ENCODE measurements around the gene CDK5RAP3. TPM values are rescaled to one million over a fixed set of nuclear protein-coding genes. Genes with fewer than 3 reads are reported as not detected.
"Not testable (repeated sequence)": the region's sequence is repeated elsewhere in the genome, so short reads cannot be mapped to it uniquely, and the experiment has no call there.

CDK5RAP3 gene
- total RNA-seq, 4 donors from 2014 or later, result 95.8 to 115 (median 107) TPM

GRCh38 chr17:47996201-47996600 lies 25.3 kb downstream of the CDK5RAP3 start:
- H3K4me3 ChIP-seq (ENCODE audit: low read depth, poor library complexity, severe bottlenecking), result no peak overlapping the region
- intact Hi-C loops (cut with DNase I; ENCODE audit: low total_unique reads), result no loop called here
- TF ChIP-seq CTCF (IDR thresholded peaks at IDR 0.05) (no peak), POLR2A (IDR thresholded peaks at IDR 0.05) (no peak)
- DNase-seq (ENCODE audit: low spot score in 2 of 2), result no peak
- 62 to 65% methylated on average over 9 of the region's 9 CpGs for WGBS, 2 donors

DNA sequence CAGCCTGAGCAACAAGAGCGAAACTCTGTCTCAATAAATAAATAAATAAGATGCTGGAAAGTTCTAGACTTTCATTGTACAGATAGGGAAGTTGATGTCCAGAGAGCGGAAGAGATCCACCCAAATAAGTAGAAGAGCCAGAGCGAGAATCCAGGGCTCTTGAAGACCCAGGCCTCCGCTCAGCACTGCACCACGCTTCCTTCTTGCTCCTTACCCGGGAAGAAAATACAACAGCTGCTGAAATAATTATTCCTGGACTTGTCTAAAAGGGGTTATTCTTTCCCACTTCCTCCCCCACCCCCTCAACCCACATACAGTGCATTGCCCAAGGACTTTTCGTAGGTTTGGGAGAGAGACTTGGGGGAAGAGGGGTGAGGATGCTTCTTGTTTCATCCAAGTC lies 26.7 kb downstream of the CDK5RAP3 start:
- no peak for DNase-seq (ENCODE audit: low spot score in 2 of 2)
- TF ChIP-seq CTCF (IDR thresholded peaks at IDR 0.05) (no peak), POLR2A (IDR thresholded peaks at IDR 0.05) (no peak)
- WGBS, 2 donors, result 79 to 80% methylated on average over 7 of the region's 7 CpGs
- intact Hi-C loops (cut with DNase I; ENCODE audit: low total_unique reads), result no loop called here
- no peak overlapping the region for H3K4me3 ChIP-seq (ENCODE audit: low read depth, poor library complexity, severe bottlenecking)

DNA sequence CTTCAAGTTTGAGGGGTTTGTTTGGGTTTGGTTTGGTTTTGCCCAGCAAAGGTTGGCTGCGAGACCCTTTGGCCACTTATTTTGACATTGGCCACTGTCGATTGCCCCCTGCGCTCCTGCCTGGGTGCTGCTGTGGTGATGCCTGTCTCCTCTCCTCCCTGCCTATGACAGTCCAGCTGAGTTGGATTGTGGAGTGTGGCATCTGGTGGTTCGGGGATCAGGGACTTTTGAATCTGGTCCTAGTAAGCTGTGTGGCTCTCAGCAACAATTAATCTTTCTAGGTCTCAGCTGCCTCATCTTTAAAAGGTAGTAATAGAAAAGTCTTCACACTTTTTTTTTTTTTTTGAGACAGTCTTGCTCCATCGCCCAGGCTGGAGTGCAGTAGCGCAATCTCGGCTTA lies 27.1 kb downstream of the CDK5RAP3 start:
- WGBS, 2 donors, result 92 to 97% methylated on average over 7 of the region's 7 CpGs
- no peak for TF ChIP-seq CTCF (IDR thresholded peaks at IDR 0.05)
- TF ChIP-seq POLR2A (IDR thresholded peaks at IDR 0.05), result no peak
- intact Hi-C loops (cut with DNase I; ENCODE audit: low total_unique reads), result no loop called here
- no peak overlapping the region for H3K4me3 ChIP-seq (ENCODE audit: low read depth, poor library complexity, severe bottlenecking)
- DNase-seq (ENCODE audit: low spot score in 2 of 2), result no peak

DNA sequence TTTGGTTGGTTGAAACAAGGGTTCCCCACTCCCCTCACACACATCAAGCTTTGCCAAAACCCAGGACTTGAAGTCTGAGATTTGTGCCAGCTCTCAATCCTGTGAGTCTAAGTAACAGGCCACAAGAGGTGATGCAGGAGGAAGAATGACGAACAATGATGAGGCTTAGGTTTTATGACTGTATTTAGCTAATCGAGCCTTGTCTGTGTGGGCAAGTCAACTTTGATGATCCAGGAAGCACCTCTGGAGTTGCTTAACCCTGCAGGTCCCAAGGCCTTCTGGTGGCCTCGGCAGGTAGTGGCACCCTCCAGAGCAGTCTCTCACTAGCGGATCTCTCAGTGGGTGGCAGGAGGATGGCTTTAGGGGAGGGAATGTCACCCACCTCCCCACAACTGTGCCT lies 28.7 kb downstream of the CDK5RAP3 start:
- H3K4me3 ChIP-seq (ENCODE audit: low read depth, poor library complexity, severe bottlenecking), result no peak overlapping the region
- intact Hi-C loops (cut with DNase I; ENCODE audit: low total_unique reads), result no loop called here
- TF ChIP-seq CTCF (IDR thresholded peaks at IDR 0.05), result no peak
- TF ChIP-seq POLR2A (IDR thresholded peaks at IDR 0.05), result no peak
- 46 to 48% methylated on average over 4 of the region's 4 CpGs for WGBS, 2 donors
- DNase-seq (ENCODE audit: low spot score in 2 of 2), result no peak

GRCh38 chr17:48001197-48001596 lies 30.3 kb downstream of the CDK5RAP3 start:
- WGBS, 2 donors, result 75 to 83% methylated on average over 1 of the region's 1 CpG
- DNase-seq (ENCODE audit: low spot score in 2 of 2), result no peak
- H3K4me3 ChIP-seq (ENCODE audit: low read depth, poor library complexity, severe bottlenecking), result no peak overlapping the region
- no peak for TF ChIP-seq POLR2A (IDR thresholded peaks at IDR 0.05)
- no peak for TF ChIP-seq CTCF (IDR thresholded peaks at IDR 0.05)
- intact Hi-C loops (cut with DNase I; ENCODE audit: low total_unique reads), result no loop called here

- DNase-seq (ENCODE audit: low spot score in 2 of 2); intact Hi-C loops (cut with DNase I; ENCODE audit: low total_unique reads); H3K4me3 ChIP-seq (ENCODE audit: low read depth, poor library complexity, severe bottlenecking): not testable (repeated sequence)
- 96 to 97% methylated on average over 5 of the region's 5 CpGs for WGBS, 2 donors
Measured at GRCh38 chr17:48001657-48002056, 30.7 kb downstream of the CDK5RAP3 start.

Data from lower leg skin (tissue), 4 donors.